ENCODE results near the gene C10orf105. TPM values are rescaled to one million over a fixed set of nuclear protein-coding genes. Genes with fewer than 3 reads are reported as not detected.

Gene C10orf105
- total and polyA plus RNA-seq, 2 of the 13 experiments (the other 11 are each of a cell fraction or from before 2014, with no cell fraction given) = not detected

DNA sequence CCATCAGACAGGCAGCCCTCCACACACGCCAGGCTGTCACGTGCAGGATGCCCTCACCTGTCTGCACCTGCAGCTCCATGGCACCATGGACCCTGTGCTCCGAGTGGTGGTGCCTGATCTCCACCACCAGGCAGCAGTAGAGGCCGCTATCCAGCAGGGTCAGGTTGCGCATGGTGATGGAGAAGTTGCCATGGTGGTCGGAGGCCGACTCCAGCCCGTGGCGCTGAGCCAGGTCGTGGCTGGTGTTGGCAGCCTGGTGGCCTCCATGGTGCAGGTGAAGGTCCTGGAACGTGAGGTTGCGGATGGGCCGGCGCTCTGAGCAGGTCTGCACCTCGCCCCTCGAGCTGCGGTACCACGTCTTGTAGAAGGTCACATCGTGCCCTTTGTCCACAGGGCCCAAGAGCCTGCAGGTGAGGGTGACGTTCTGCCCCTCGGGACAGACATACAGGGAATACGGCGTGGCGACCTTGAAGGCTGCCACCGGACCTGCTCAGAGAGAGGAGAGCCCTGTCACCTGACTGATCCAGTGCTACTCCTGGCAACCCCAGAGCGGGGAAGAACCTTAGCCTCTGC, 42.0 kb upstream of the C10orf105 start:
- no peak overlapping the region for H3K27ac ChIP-seq (ENCODE audit: extremely low read length, insufficient read depth, low read length)

More for the DNA sequence above, 42.0 kb upstream of the C10orf105 start:
- Histone ChIP-seq H3K27me3 (ENCODE audit: control insufficient read depth in 1 of 2, insufficient read depth in 2 of 2, low read length in 2 of 2) (peaks cover 7 to 32% of the 10 kb centered on the region in 2 experiments; a peak in 4 of 5 replicates), H3K4me3 (replicated peaks in 1 of 3; ENCODE audit: insufficient read depth in 1 of 3, low read depth in 2 of 3, low read length in 3 of 3) (no peak overlapping the region), H3K79me2 (ENCODE audit: insufficient read depth, low read length) (no peaks in the 10 kb centered on the region), H3K4me1 (ENCODE audit: insufficient read depth, low read length) (peaks cover 35% of the 10 kb centered on the region), H3K36me3 (replicated peaks in 1 of 2; ENCODE audit: control insufficient read depth in 1 of 2, insufficient read depth in 2 of 2, low read length in 2 of 2) (no peaks in the 10 kb centered on the region), H3K9ac (ENCODE audit: insufficient read depth, low read depth, low read length) (no peak overlapping the region), H2AFZ (ENCODE audit: low read length) (no peak overlapping the region), H3K9me3 (ENCODE audit: low read length) (no peaks in the 10 kb centered on the region), H3K4me2 (ENCODE audit: low read depth, low read length) (no peak overlapping the region), H4K20me1 (ENCODE audit: insufficient read depth, low read length) (no peaks in the 10 kb centered on the region)
- intact Hi-C loops (cut with micrococcal nuclease; ENCODE audit: unreplicated experiment) (no loop called here), in situ Hi-C loops (cut with HindIII; ENCODE audit: extremely low pct_ligation_motif_present, low pct_unique_long_range_greater_than_20kb) (no loop called here)
- peak; percentile 31; the same call in 1 of the 2 replicates for TF ChIP-seq RAD21 (CRISPR knock-in tag; IDR thresholded peaks at IDR 0.05)
- TF ChIP-seq, protein P1, sequence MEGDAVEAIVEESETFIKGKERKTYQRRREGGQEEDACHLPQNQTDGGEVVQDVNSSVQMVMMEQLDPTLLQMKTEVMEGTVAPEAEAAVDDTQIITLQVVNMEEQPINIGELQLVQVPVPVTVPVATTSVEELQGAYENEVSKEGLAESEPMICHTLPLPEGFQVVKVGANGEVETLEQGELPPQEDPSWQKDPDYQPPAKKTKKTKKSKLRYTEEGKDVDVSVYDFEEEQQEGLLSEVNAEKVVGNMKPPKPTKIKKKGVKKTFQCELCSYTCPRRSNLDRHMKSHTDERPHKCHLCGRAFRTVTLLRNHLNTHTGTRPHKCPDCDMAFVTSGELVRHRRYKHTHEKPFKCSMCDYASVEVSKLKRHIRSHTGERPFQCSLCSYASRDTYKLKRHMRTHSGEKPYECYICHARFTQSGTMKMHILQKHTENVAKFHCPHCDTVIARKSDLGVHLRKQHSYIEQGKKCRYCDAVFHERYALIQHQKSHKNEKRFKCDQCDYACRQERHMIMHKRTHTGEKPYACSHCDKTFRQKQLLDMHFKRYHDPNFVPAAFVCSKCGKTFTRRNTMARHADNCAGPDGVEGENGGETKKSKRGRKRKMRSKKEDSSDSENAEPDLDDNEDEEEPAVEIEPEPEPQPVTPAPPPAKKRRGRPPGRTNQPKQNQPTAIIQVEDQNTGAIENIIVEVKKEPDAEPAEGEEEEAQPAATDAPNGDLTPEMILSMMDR (CRISPR knock-in tag; IDR thresholded peaks at IDR 0.05) = peak; percentile 60
- no peak for TF ChIP-seq ZNF781 (CRISPR knock-in tag; IDR thresholded peaks at IDR 0.05; ENCODE audit: borderline replicate concordance, not compliant biosample characterization)
- TF ChIP-seq STAG1 (CRISPR knock-in tag; IDR thresholded peaks at IDR 0.05) = peak; percentile 67
- TF ChIP-seq, protein P2, sequence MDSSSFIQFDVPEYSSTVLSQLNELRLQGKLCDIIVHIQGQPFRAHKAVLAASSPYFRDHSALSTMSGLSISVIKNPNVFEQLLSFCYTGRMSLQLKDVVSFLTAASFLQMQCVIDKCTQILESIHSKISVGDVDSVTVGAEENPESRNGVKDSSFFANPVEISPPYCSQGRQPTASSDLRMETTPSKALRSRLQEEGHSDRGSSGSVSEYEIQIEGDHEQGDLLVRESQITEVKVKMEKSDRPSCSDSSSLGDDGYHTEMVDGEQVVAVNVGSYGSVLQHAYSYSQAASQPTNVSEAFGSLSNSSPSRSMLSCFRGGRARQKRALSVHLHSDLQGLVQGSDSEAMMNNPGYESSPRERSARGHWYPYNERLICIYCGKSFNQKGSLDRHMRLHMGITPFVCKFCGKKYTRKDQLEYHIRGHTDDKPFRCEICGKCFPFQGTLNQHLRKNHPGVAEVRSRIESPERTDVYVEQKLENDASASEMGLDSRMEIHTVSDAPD (CRISPR knock-in tag; IDR thresholded peaks at IDR 0.05) = no peak
- peak; percentile 66 for ATAC-seq
- FAIRE-seq = no peak
- no peak for DNase-seq (ENCODE audit: low spot score)
- CTCF ChIA-PET (ENCODE audit: low intra/inter-chr PET ratio, low total read pairs) = no interaction called here
- POLR2A ChIA-PET = no interaction called here
- WGBS (ENCODE audit: low lambda C conversion rate) = 35% methylated on average over 5 of the region's 26 CpGs
- BruUV-seq (replicated peaks) = no TSS peak
